Measurements from ENCODE around the gene ETNK2.
"Not testable (repeated sequence)": the region's sequence is repeated elsewhere in the genome, so short reads cannot be mapped to it uniquely, and the experiment has no call there.

The ETNK2 gene

GRCh38 chr1:204091787-204092312 is 60.0 kb downstream of the ETNK2 start:
- DNase-seq (ENCODE audit: low spot score), result no peak
- in situ Hi-C loops (cut with MboI; ENCODE audit: low pct_unique_long_range_greater_than_20kb, low sequenced_read_pairs, unreplicated experiment), result no loop called here
- no peak for TF ChIP-seq CTCF (IDR thresholded peaks at IDR 0.05; ENCODE audit: extremely low read depth, insufficient read depth, missing control alignments)

- in situ Hi-C loops (cut with MboI; ENCODE audit: low pct_unique_long_range_greater_than_20kb, low sequenced_read_pairs, unreplicated experiment), result no loop called here
- DNase-seq (ENCODE audit: low spot score), result no peak
- no peak for TF ChIP-seq CTCF (IDR thresholded peaks at IDR 0.05; ENCODE audit: extremely low read depth, insufficient read depth, missing control alignments)
Observed at GRCh38 chr1:204091066-204091465, 60.8 kb downstream of the ETNK2 start.

GRCh38 chr1:204090132-204090531 is 61.7 kb downstream of the ETNK2 start:
- DNase-seq (ENCODE audit: low spot score); in situ Hi-C loops (cut with MboI; ENCODE audit: low pct_unique_long_range_greater_than_20kb, low sequenced_read_pairs, unreplicated experiment): not testable (repeated sequence)

- no peak for DNase-seq (ENCODE audit: low spot score)
- in situ Hi-C loops (cut with MboI; ENCODE audit: low pct_unique_long_range_greater_than_20kb, low sequenced_read_pairs, unreplicated experiment), result no loop called here
- TF ChIP-seq CTCF (IDR thresholded peaks at IDR 0.05; ENCODE audit: extremely low read depth, insufficient read depth, missing control alignments), result no peak
Observed at GRCh38 chr1:204089044-204089751, 62.6 kb downstream of the ETNK2 start.

GRCh38 chr1:204088596-204088995 is 63.2 kb downstream of the ETNK2 start:
- in situ Hi-C loops (cut with MboI; ENCODE audit: low pct_unique_long_range_greater_than_20kb, low sequenced_read_pairs, unreplicated experiment), result no loop called here
- DNase-seq (ENCODE audit: low spot score), result no peak
- no peak for TF ChIP-seq CTCF (IDR thresholded peaks at IDR 0.05; ENCODE audit: extremely low read depth, insufficient read depth, missing control alignments)

- no peak for TF ChIP-seq CTCF (IDR thresholded peaks at IDR 0.05; ENCODE audit: extremely low read depth, insufficient read depth, missing control alignments)
- no peak for DNase-seq (ENCODE audit: low spot score)
- in situ Hi-C loops (cut with MboI; ENCODE audit: low pct_unique_long_range_greater_than_20kb, low sequenced_read_pairs, unreplicated experiment), result no loop called here
Observed at GRCh38 chr1:204087893-204088528, 63.8 kb downstream of the ETNK2 start.

GRCh38 chr1:204087181-204087892 is 64.5 kb downstream of the ETNK2 start:
- in situ Hi-C loops (cut with MboI; ENCODE audit: low pct_unique_long_range_greater_than_20kb, low sequenced_read_pairs, unreplicated experiment), result no loop called here
- no peak for TF ChIP-seq CTCF (IDR thresholded peaks at IDR 0.05; ENCODE audit: extremely low read depth, insufficient read depth, missing control alignments)
- DNase-seq (ENCODE audit: low spot score), result no peak

Data from GM13977 (cell line).